ENCODE results near the gene SLCO4A1.

The SLCO4A1 gene

GRCh38 chr20:62642051-62642665 lies at the start of gene SLCO4A1:
TSS of gene SLCO4A1 (plus strand) at chr20:62642503. CDS start at chr20:62656455, 13,952 bp downstream.
- DNase-seq = no peak

GRCh38 chr20:62592506-62593177 lies 49.7 kb upstream of the SLCO4A1 start:
- no peak for DNase-seq

- no peak for DNase-seq
Measured at GRCh38 chr20:62593616-62594015, 48.7 kb upstream of the SLCO4A1 start.

GRCh38 chr20:62595069-62595468 lies 47.2 kb upstream of the SLCO4A1 start:
- DNase-seq = no peak

- DNase-seq = no peak
Measured at GRCh38 chr20:62595491-62595890, 46.8 kb upstream of the SLCO4A1 start.

GRCh38 chr20:62596486-62596885 lies 45.8 kb upstream of the SLCO4A1 start:
- no peak for DNase-seq

GRCh38 chr20:62596921-62597320 lies 45.4 kb upstream of the SLCO4A1 start:
- no peak for DNase-seq

GRCh38 chr20:62597416-62598115 lies 44.7 kb upstream of the SLCO4A1 start:
- no peak for DNase-seq

GRCh38 chr20:62598761-62599194 lies 43.5 kb upstream of the SLCO4A1 start:
- no peak for DNase-seq

- DNase-seq = no peak
Measured at GRCh38 chr20:62599216-62600110, 42.8 kb upstream of the SLCO4A1 start.

GRCh38 chr20:62601172-62601571 lies 41.1 kb upstream of the SLCO4A1 start:
- no peak for DNase-seq

- DNase-seq = no peak
Measured at GRCh38 chr20:62601714-62602113, 40.6 kb upstream of the SLCO4A1 start.

- no peak for DNase-seq
Measured at GRCh38 chr20:62602550-62602949, 39.8 kb upstream of the SLCO4A1 start.

- DNase-seq = peak; percentile 39
Measured at GRCh38 chr20:62603021-62603906, 39.0 kb upstream of the SLCO4A1 start.

- DNase-seq = no peak
Measured at GRCh38 chr20:62603907-62604785, 38.2 kb upstream of the SLCO4A1 start.

- DNase-seq = no peak
Measured at GRCh38 chr20:62604796-62605195, 37.5 kb upstream of the SLCO4A1 start.

- no peak for DNase-seq
Measured at GRCh38 chr20:62605236-62605943, 36.9 kb upstream of the SLCO4A1 start.

GRCh38 chr20:62606016-62606415 lies 36.3 kb upstream of the SLCO4A1 start:
- no peak for DNase-seq

- DNase-seq = no peak
Measured at GRCh38 chr20:62606551-62607201, 35.6 kb upstream of the SLCO4A1 start.
